Measurements from ENCODE around the gene LRRC58.

GRCh38 chr3:120286465-120286864 is 62.7 kb downstream of the LRRC58 start:
- TF ChIP-seq CTCF (IDR thresholded peaks at IDR 0.05) = no peak
- no peak for TF ChIP-seq POLR2A (IDR thresholded peaks at IDR 0.05)

Measured in right lobe of liver (tissue), 4 donors.